ENCODE measurements around the gene RDH5.

- peak; percentile 29; the same call in 1 of the 2 replicates for TF ChIP-seq CTCF (conservative IDR thresholded peaks at IDR 0.05)
- no peak for TF ChIP-seq ZFX (IDR thresholded peaks at IDR 0.05)
Observed at GRCh38 chr12:55737581-55738122, 17.5 kb downstream of the RDH5 start.

Data from C4-2B (cell line).